SH-SY5Y (cell line): ENCODE data around the gene TTC27.

Experiments used
- GATA2 ChIP-seq: IDR thresholded peaks from 2 replicates; pipeline ENCODE4 v1.6.1; 2011; ENCODE audit warnings: mild to moderate bottlenecking, low read depth, low read length
- GATA3 ChIP-seq: IDR thresholded peaks from 2 replicates; pipeline ENCODE4 v1.6.1; 2011; ENCODE audit warnings: low read depth, mild to moderate bottlenecking, low read length, moderate library complexity

DNA sequence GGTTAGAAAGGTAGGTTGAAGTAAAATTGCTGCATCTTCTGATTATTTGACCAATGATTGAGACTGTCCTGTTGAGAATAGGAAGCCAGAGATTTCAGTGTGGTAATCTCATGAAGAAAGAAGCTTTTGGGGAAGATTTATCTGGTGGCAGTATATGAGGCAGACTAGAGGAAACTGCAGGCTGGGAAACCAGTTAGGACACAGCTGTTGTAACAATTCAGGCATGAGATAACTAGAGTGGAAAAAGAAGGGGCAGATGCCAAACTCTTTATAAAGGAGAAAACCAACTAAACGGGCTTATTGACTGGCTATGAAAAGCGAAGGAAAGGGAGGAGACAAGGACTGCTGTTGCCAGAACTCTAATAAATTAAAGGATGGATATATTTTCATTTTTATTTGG is 155.6 kb downstream of the TTC27 start:
- TF ChIP-seq GATA3 (no peak), GATA2 (no peak)
